GM13977 (cell line): Measurements from ENCODE around the gene MOSPD3.

Source experiments
- DNase-seq: peaks from one replicate; pipeline ENCODE4 v3.0.0; 2012; ENCODE audit warnings: low spot score
- in situ Hi-C: fragments of 300-500 bp; cut with MboI; formaldehyde crosslinking; loops from one replicate; pipeline ENCODE4 v1.12.0; 2022; ENCODE audit warnings: low sequenced_read_pairs, low pct_unique_long_range_greater_than_20kb, mixed read lengths, inconsistent platforms; ENCODE audit not compliant: unreplicated experiment
- TF ChIP-seq, protein P1 (sequence below): IDR thresholded peaks from 2 replicates; pipeline ENCODE4 v1.5.1; 2012; ENCODE audit warnings: mild to moderate bottlenecking, control low read depth; ENCODE audit not compliant: insufficient read depth; ENCODE audit errors: extremely low read depth, missing control alignments

The MOSPD3 gene

DNA sequence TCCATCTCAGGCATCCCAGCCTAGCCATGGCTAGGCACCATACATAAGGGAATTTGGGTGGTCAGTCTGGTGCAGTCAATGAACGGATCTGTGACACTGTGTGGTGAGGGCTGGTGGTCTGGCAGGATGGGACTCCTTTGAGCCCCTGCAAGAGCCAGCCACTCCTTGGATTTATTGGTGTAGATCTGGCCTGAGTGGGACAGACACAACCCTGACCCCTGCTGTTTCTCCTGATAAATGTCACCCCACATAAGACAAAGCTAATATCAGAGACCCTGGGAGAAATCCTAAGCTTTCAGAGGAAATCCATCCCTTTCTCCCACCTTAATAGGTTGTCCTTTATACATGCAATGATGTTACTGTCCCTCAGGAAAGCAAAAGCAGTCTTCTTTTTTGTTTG, 23.9 kb upstream of the MOSPD3 start:
- no peak for DNase-seq
- in situ Hi-C loops: no loop called here
- TF ChIP-seq, protein P1, sequence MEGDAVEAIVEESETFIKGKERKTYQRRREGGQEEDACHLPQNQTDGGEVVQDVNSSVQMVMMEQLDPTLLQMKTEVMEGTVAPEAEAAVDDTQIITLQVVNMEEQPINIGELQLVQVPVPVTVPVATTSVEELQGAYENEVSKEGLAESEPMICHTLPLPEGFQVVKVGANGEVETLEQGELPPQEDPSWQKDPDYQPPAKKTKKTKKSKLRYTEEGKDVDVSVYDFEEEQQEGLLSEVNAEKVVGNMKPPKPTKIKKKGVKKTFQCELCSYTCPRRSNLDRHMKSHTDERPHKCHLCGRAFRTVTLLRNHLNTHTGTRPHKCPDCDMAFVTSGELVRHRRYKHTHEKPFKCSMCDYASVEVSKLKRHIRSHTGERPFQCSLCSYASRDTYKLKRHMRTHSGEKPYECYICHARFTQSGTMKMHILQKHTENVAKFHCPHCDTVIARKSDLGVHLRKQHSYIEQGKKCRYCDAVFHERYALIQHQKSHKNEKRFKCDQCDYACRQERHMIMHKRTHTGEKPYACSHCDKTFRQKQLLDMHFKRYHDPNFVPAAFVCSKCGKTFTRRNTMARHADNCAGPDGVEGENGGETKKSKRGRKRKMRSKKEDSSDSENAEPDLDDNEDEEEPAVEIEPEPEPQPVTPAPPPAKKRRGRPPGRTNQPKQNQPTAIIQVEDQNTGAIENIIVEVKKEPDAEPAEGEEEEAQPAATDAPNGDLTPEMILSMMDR: peak; percentile 52

DNA sequence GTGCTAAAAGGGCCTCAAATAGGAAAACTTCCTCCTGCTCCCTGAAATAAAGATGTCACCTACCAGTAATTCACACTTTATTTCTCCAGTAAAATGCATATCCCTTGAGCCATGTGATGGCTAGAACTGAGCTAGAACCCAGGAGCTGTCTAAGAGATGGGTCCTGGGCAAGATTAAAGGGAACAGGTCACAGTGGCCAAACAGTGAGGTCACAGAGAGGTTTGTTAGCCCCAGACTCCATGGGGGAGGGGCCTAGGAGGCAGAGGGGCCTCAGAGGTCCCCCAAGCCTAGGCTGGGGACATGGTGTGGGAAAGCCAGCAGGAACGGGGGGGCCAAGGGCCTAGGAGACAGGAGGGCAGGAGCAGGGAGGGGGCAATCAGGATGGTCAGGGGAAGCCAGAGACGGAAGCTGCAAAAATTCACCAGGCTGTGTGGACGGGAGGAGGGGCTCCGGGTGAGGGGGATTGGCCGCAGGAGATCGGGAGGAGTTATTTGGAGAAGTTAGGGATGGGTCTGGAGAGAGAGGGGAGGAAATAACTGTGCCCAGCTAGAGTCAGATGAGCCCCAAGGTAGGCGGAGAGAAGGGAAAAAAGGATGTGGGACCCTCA, 22.9 kb upstream of the MOSPD3 start:
- DNase-seq: no peak
- in situ Hi-C loops: no loop called here
- TF ChIP-seq, protein P1: no peak

DNA sequence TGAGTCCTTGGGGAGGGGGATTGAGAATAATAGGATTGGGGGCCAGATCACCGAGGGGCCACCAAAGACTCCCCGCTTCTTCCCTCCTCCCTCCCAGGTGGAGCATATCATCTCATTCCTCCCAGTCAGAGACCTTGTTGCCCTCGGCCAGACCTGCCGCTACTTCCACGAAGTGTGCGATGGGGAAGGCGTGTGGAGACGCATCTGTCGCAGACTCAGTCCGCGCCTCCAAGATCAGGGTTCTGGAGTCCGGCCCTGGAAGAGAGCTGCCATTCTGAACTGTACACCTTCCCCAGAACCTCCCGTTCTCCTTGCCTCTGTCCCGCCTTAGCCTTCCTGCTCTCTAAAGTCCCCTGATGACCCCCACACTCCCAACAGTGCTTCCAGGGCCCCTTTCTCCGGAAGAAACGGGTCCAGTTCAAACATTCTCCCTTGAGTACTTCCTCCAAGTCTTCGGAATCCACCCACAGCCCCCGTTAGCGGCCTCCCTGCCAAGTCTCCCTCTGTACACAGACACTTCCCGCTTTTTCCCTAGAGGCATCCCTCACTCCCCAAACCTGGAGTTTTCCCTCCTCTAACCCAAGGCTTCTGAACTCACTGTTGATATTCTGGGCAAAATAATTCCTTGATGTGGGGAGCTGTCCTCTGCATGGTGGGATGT, 22.1 kb upstream of the MOSPD3 start:
- DNase-seq: no peak
- TF ChIP-seq, protein P1: no peak
- in situ Hi-C loops: no loop called here

- TF ChIP-seq, protein P1: no peak
- no peak for DNase-seq
- in situ Hi-C loops: no loop called here
Measured at GRCh38 chr7:100591596-100591995, 20.7 kb upstream of the MOSPD3 start.

- no peak for DNase-seq
- in situ Hi-C loops: no loop called here
- TF ChIP-seq, protein P1: no peak
Measured at GRCh38 chr7:100595188-100595587, 17.2 kb upstream of the MOSPD3 start.

- TF ChIP-seq, protein P1: no peak
- in situ Hi-C loops: no loop called here
- no peak for DNase-seq
Measured at GRCh38 chr7:100598425-100598824, 13.9 kb upstream of the MOSPD3 start.
